ENCODE measurements around the gene APH1A.

The APH1A gene

DNA sequence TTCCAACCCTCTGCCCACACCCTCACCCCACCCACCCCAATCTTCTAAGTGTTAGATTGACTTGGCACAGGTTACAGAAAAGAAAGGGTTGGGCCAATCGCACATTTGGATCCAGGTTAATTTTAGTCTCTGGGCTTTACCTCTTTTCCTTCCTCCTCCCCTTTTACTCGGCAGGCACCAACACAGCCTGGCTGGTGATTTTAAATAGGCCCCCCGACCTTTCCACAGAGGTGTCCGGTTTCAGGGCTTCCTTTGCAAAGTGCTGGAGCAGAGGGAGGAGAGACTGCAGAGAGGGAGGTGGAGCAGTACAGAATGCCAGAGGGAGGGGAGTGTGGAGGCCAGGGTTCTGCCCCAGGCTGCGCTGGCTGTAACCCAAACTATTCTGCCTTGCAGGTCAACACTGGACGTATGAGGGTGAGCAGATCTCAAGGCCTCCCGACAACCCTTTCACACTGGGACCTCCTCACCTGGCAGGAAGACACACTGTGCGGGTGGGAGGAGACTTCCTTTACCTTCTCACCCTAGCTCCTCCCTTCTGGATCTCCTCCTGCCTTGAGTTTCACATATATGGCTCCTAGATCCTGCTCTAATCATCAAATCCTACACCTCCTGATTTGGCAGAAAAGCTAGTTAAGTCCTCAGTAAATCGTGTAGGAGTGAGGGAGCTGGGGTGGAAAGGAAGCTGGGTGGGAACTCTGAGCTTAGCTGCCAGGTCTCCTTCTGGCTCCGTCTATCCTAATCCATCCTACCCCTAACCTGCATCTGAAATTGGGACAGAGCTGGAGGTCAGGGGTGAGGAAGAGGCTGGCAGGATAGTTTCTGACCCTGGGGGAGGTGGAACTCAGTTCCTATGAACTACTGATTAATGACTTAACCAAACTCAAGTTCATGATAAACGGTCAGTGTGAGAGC lies 8.8 kb downstream of the APH1A start:
- Histone ChIP-seq H2AFZ (ENCODE audit: low read length) (no peak overlapping the region), H3K36me3 (replicated peaks; ENCODE audit: insufficient read depth, low read length) (no peaks in the 10 kb centered on the region), H3K27me3 (replicated peaks; ENCODE audit: insufficient read depth, low read length) (peaks cover 24% of the 10 kb centered on the region), H3K9ac (ENCODE audit: low read length) (no peak overlapping the region), H3F3A (ENCODE audit: insufficient read depth, low read length) (peaks cover 3% of the 10 kb centered on the region; the same call in 1 of the 2 replicates), H3K4me2 (ENCODE audit: low read depth, low read length) (no peak overlapping the region), H3K27ac (ENCODE audit: low read length) (no peak overlapping the region), H3K9me3 (replicated peaks; ENCODE audit: insufficient read depth, low read length) (no peaks in the 10 kb centered on the region), H3K79me2 (ENCODE audit: low read length) (no peaks in the 10 kb centered on the region), H3K9me2 (replicated peaks; ENCODE audit: insufficient read depth, low read length) (no peaks in the 10 kb centered on the region), H4K20me1 (ENCODE audit: insufficient read depth, low read length) (no peaks in the 10 kb centered on the region), H3K4me1 (ENCODE audit: low read length) (peaks cover 8% of the 10 kb centered on the region), H3K4me3 (ENCODE audit: low read length) (no peak overlapping the region)
- DNase-seq = no peak
- TF ChIP-seq, protein P1, sequence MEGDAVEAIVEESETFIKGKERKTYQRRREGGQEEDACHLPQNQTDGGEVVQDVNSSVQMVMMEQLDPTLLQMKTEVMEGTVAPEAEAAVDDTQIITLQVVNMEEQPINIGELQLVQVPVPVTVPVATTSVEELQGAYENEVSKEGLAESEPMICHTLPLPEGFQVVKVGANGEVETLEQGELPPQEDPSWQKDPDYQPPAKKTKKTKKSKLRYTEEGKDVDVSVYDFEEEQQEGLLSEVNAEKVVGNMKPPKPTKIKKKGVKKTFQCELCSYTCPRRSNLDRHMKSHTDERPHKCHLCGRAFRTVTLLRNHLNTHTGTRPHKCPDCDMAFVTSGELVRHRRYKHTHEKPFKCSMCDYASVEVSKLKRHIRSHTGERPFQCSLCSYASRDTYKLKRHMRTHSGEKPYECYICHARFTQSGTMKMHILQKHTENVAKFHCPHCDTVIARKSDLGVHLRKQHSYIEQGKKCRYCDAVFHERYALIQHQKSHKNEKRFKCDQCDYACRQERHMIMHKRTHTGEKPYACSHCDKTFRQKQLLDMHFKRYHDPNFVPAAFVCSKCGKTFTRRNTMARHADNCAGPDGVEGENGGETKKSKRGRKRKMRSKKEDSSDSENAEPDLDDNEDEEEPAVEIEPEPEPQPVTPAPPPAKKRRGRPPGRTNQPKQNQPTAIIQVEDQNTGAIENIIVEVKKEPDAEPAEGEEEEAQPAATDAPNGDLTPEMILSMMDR (IDR thresholded peaks at IDR 0.05; ENCODE audit: low read length) = no peak
- no peak for TF ChIP-seq EZH2 (optimal IDR thresholded peaks at IDR 0.05; ENCODE audit: low read depth, low read length)
- TF ChIP-seq EZH2phosphoT487 (IDR thresholded peaks at IDR 0.05; ENCODE audit: low read length) = no peak

DNA sequence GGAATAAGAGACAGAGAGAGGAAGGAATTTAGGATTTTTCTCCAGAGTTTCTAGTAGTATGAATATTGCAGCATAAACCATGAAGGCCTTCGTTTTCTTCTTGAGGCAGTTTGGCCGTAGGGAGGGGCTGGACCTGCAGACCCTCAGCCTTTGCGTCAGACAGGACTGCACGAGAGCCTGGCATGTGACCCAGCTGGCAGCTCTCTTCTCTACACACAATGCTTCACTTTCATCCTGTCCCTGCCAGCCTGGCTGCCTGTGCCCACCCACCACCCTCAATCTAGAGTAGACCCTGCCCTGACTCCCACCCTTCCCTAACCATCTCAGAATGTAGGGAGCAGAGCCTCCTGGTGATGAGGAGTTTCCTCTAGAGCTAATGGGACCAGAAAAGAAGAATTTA lies 9.6 kb downstream of the APH1A start:
- Histone ChIP-seq H4K20me1 (ENCODE audit: insufficient read depth, low read length) (no peaks in the 10 kb centered on the region), H3K4me1 (ENCODE audit: low read length) (peaks cover 8% of the 10 kb centered on the region), H3K9ac (ENCODE audit: low read length) (no peak overlapping the region), H3K9me3 (replicated peaks; ENCODE audit: insufficient read depth, low read length) (no peaks in the 10 kb centered on the region), H3K4me3 (ENCODE audit: low read length) (no peak overlapping the region), H3K36me3 (replicated peaks; ENCODE audit: insufficient read depth, low read length) (no peaks in the 10 kb centered on the region), H3K4me2 (ENCODE audit: low read depth, low read length) (no peak overlapping the region), H3K79me2 (ENCODE audit: low read length) (no peaks in the 10 kb centered on the region), H3K9me2 (replicated peaks; ENCODE audit: insufficient read depth, low read length) (no peaks in the 10 kb centered on the region), H3F3A (ENCODE audit: insufficient read depth, low read length) (peaks cover 3% of the 10 kb centered on the region; the same call in 1 of the 2 replicates), H3K27ac (ENCODE audit: low read length) (no peak overlapping the region), H3K27me3 (replicated peaks; ENCODE audit: insufficient read depth, low read length) (peaks cover 24% of the 10 kb centered on the region), H2AFZ (ENCODE audit: low read length) (no peak overlapping the region)
- TF ChIP-seq, protein P1 (IDR thresholded peaks at IDR 0.05; ENCODE audit: low read length) = no peak
- no peak for TF ChIP-seq EZH2 (optimal IDR thresholded peaks at IDR 0.05; ENCODE audit: low read depth, low read length)
- no peak for DNase-seq

DNA sequence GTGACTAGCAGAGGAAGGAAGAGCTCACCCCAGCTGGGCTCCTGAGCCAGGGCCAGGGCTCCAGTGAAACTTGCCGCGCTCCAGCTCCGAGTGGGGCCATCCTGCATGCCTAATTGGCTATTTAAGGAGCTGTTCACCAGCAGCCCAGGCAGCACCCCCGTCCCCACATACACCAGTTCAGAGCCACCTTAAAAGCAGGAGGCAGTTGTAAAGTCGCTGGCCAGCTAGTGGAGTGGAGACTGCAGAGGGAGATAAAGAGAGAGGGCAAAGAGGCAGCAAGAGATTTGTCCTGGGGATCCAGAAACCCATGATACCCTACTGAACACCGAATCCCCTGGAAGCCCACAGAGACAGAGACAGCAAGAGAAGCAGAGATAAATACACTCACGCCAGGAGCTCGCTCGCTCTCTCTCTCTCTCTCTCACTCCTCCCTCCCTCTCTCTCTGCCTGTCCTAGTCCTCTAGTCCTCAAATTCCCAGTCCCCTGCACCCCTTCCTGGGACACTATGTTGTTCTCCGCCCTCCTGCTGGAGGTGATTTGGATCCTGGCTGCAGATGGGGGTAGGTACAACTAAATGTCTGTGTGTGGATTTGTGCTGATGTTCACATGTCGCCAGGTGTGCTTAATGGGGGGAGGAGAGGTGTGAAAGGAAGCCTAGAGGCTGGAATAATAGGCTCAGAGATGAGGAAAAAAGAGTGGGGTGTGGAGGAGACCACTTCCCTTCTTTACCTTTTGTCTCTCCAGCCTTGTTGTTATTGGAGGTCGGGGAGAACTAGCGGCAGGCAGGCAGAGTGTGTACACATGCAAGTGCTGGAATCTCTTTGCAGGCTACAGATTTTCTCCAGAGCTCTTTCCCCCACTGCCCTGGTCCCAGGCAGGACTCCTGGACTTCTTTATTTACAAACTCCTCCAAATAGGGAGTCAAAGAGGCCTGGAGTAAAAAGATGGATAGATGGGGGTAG lies 10.9 kb downstream of the APH1A start, which contains the start of gene CA14:
CA14 (plus strand) TSS at position 151 of the 962 bp plus-strand sequence; CDS start at position 506, 355 bp downstream.
- Histone ChIP-seq H3K4me1 (ENCODE audit: low read length) (peaks cover 8% of the 10 kb centered on the region), H3K36me3 (replicated peaks; ENCODE audit: insufficient read depth, low read length) (no peaks in the 10 kb centered on the region), H3K9ac (ENCODE audit: low read length) (no peak within 1 kb of the TSS), H3K9me2 (replicated peaks; ENCODE audit: insufficient read depth, low read length) (no peaks in the 10 kb centered on the region), H3K27me3 (replicated peaks; ENCODE audit: insufficient read depth, low read length) (peaks cover 24% of the 10 kb centered on the region), H3F3A (ENCODE audit: insufficient read depth, low read length) (peaks cover 3% of the 10 kb centered on the region; the same call in 1 of the 2 replicates), H3K9me3 (replicated peaks; ENCODE audit: insufficient read depth, low read length) (no peaks in the 10 kb centered on the region), H3K79me2 (ENCODE audit: low read length) (no peaks in the 10 kb centered on the region), H3K4me3 (ENCODE audit: low read length) (no peak within 1 kb of the TSS), H3K27ac (ENCODE audit: low read length) (no peak within 1 kb of the TSS), H3K4me2 (ENCODE audit: low read depth, low read length) (no peak within 1 kb of the TSS), H2AFZ (ENCODE audit: low read length) (no peak within 1 kb of the TSS), H4K20me1 (ENCODE audit: insufficient read depth, low read length) (no peaks in the 10 kb centered on the region)
- no peak for TF ChIP-seq EZH2 (optimal IDR thresholded peaks at IDR 0.05; ENCODE audit: low read depth, low read length)
- TF ChIP-seq, protein P1 (IDR thresholded peaks at IDR 0.05; ENCODE audit: low read length) = no peak
- TF ChIP-seq EZH2phosphoT487 (IDR thresholded peaks at IDR 0.05; ENCODE audit: low read length) = no peak
- no peak for DNase-seq
